CD4-positive, alpha-beta T cell treated with Interleukin-17A for 1 hour (primary cell): ENCODE measurements around the gene PLAGL1.
"Not testable (repeated sequence)": the region's sequence is repeated elsewhere in the genome, so short reads cannot be mapped to it uniquely, and the experiment has no call there.

Experiments
- DNase-seq: peaks from one replicate; pipeline ENCODE4 v3.0.0-alpha.2; 2020

PLAGL1 gene

GRCh38 chr6:144008120-144008811, at the start of gene PLAGL1:
PLAGL1 (minus strand) TSS chr6:144008259; CDS start chr6:143948136, 60,123 bp downstream.
- peak; percentile 10 for DNase-seq

GRCh38 chr6:144055121-144055931, 47.3 kb upstream of the PLAGL1 start:
- peak; percentile 76 for DNase-seq

- DNase-seq: peak; percentile 18
Measured at GRCh38 chr6:144053601-144054000, 45.5 kb upstream of the PLAGL1 start.

- no peak for DNase-seq
Measured at GRCh38 chr6:144052488-144052887, 44.4 kb upstream of the PLAGL1 start.

GRCh38 chr6:144049386-144049785, 41.3 kb upstream of the PLAGL1 start:
- no peak for DNase-seq

- DNase-seq: no peak
Measured at GRCh38 chr6:144047688-144048087, 39.6 kb upstream of the PLAGL1 start.

- peak; percentile 19 for DNase-seq
Measured at GRCh38 chr6:144046672-144047071, 38.6 kb upstream of the PLAGL1 start.

GRCh38 chr6:144044989-144045388, 36.9 kb upstream of the PLAGL1 start:
- DNase-seq: not testable (repeated sequence)

- no peak for DNase-seq
Measured at GRCh38 chr6:144036835-144037195, 28.8 kb upstream of the PLAGL1 start.

- no peak for DNase-seq
Measured at GRCh38 chr6:144036064-144036834, 28.2 kb upstream of the PLAGL1 start.

- DNase-seq: no peak
Measured at GRCh38 chr6:144035416-144035815, 27.4 kb upstream of the PLAGL1 start.

- no peak for DNase-seq
Measured at GRCh38 chr6:144033816-144034735, 26.0 kb upstream of the PLAGL1 start.

GRCh38 chr6:144029452-144029851, 21.4 kb upstream of the PLAGL1 start:
- no peak for DNase-seq

- no peak for DNase-seq
Measured at GRCh38 chr6:144027932-144028587, 20.0 kb upstream of the PLAGL1 start.

GRCh38 chr6:144023216-144023615, 15.2 kb upstream of the PLAGL1 start:
- no peak for DNase-seq

GRCh38 chr6:144019929-144020328, 11.9 kb upstream of the PLAGL1 start:
- no peak for DNase-seq

GRCh38 chr6:144017166-144018094, 9.4 kb upstream of the PLAGL1 start:
- DNase-seq: no peak

GRCh38 chr6:144013486-144013909, 5.4 kb upstream of the PLAGL1 start:
- peak; percentile 68 for DNase-seq

GRCh38 chr6:144012534-144012933, 4.5 kb upstream of the PLAGL1 start:
- DNase-seq: no peak

GRCh38 chr6:144009628-144010027, 1.6 kb upstream of the PLAGL1 start:
- not testable (repeated sequence) for DNase-seq

- no peak for DNase-seq
Measured at GRCh38 chr6:144008846-144009245, 787 bp upstream of the PLAGL1 start.
